Measurements from ENCODE around the gene PDE2A.

Gene PDE2A

DNA sequence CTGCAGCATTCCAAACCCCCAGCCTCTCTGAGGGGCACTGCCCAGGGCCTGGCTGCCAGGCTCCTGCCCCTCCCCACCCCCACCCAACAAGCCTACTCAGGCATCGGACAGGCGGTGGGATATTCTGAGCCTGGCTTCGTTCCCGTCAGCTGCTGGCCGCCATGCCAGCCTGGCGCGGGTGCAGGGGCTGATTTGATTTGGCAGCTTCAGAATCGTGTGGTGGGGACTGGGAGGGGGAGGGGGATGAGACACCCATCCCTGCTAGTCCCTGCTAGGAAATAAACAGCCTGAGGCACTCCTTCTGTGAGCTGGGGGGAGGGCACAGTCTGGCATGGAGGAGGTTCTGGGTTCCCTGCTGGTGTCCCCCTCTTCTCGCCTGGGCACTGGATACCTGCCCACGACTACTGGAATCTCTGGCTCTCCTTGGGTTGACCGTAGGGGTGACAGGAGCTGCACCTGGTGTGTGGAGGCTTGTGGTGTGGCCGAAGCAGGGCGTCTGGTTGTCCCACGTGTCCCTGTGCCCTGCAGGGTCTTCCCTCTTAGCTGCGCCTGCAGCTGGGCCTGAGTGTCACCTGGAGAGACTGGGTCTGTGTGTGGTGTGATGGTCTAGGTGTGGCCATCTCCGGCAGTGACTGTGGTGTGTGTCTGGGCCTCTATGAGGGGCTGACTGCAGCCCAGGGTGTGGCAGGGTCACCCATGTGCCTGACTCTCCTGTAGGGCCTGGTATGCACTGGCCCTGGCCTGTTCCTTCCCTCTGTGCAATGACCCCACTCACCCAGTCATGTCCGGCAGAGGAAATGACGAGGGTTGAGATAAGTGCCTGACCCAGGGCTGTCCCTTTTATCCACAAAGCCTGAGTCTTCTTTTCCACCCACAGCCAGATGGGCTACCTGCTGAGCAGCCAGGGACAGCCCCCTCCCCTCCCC is 42.2 kb downstream of the PDE2A start:
- Histone ChIP-seq H3K27me3 (replicated peaks; ENCODE audit: control insufficient read depth, insufficient read depth, low read length, poor library complexity, severe bottlenecking) (peaks cover 3% of the 10 kb centered on the region), H3K4me1 (ENCODE audit: control insufficient read depth, insufficient read depth, low read length, poor library complexity, severe bottlenecking) (no peaks in the 10 kb centered on the region), H3K27ac (ENCODE audit: insufficient read depth, low read length, poor library complexity, severe bottlenecking) (no peak overlapping the region), H3K4me3 (ENCODE audit: insufficient read depth, low read depth, low read length, poor library complexity, severe bottlenecking) (no peak overlapping the region), H3K9me3 (ENCODE audit: control insufficient read depth, low read length) (no peaks in the 10 kb centered on the region), H3K36me3 (ENCODE audit: control insufficient read depth, insufficient read depth, low read length) (no peaks in the 10 kb centered on the region)
- no peak for DNase-seq

DNA sequence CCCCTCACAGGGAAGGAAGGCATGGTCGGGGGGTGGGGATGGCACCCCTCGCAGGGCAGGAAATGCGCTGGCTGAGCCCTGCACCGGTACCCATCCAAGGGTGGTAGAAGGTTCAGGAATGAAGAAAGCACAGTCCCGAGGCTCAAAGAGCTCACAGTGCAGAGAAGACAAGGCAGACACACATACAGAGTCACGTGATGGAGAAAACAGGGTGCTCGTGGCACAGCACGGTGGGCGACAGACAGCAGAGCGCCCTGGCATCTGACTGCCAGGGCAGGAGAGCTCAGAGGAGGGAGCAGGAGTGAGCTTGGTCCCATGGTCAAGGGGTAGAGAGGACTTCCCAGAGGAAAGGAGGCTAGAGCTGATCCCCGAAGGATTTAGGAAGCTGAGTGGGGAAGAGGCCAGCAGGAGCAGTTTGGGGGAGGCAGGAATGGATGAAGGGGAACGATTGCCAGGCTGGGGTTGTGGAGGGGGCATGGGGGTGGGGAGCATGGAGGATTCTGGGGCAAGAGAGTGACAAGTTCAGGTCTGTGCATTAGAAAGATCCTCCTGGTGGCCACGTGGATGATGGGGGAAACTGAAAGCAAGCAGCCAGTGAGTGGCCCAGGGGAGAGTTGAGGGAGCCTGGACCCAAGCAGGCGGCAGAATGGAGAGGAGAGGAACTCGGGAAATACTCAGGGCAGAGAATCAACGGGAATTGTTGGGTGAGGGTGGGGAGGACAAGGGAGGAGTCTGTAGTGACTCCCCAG is 43.9 kb downstream of the PDE2A start:
- no peaks in the 10 kb centered on the region for H3K9me3 ChIP-seq (ENCODE audit: control insufficient read depth, low read length)
- no peak overlapping the region for H3K27ac ChIP-seq (ENCODE audit: insufficient read depth, low read length, poor library complexity, severe bottlenecking)
- DNase-seq, result no peak
- H3K36me3 ChIP-seq (ENCODE audit: control insufficient read depth, insufficient read depth, low read length), result no peaks in the 10 kb centered on the region
- no peak overlapping the region for H3K4me3 ChIP-seq (ENCODE audit: insufficient read depth, low read depth, low read length, poor library complexity, severe bottlenecking)
- H3K4me1 ChIP-seq (ENCODE audit: control insufficient read depth, insufficient read depth, low read length, poor library complexity, severe bottlenecking), result no peaks in the 10 kb centered on the region
- no peaks in the 10 kb centered on the region for H3K27me3 ChIP-seq (replicated peaks; ENCODE audit: control insufficient read depth, insufficient read depth, low read length, poor library complexity, severe bottlenecking)

DNA sequence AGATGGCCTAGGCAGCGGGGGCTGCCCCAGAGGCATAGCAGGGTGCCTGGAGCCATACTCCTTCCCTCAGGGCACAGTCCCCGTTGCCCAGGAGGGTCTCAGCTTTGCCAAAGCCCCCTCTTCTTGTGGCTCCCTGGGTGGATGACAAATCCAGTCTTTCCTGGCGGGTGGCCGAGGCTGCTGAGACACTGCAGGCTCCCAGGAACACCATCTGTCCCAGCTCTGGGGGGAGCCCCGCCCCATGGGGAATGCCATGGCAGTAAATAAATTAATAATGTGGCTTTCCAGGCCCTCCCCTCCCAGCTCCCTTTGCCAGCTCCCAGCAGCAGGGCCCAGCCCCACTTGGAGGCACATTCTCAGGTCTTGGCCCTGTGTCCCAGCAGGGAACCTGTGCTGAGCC is 45.0 kb downstream of the PDE2A start:
- Histone ChIP-seq H3K36me3 (ENCODE audit: control insufficient read depth, insufficient read depth, low read length) (no peaks in the 10 kb centered on the region), H3K4me3 (ENCODE audit: insufficient read depth, low read depth, low read length, poor library complexity, severe bottlenecking) (no peak overlapping the region), H3K27ac (ENCODE audit: insufficient read depth, low read length, poor library complexity, severe bottlenecking) (no peak overlapping the region), H3K4me1 (ENCODE audit: control insufficient read depth, insufficient read depth, low read length, poor library complexity, severe bottlenecking) (no peaks in the 10 kb centered on the region), H3K27me3 (replicated peaks; ENCODE audit: control insufficient read depth, insufficient read depth, low read length, poor library complexity, severe bottlenecking) (no peaks in the 10 kb centered on the region), H3K9me3 (ENCODE audit: control insufficient read depth, low read length) (no peaks in the 10 kb centered on the region)
- DNase-seq, result no peak

DNA sequence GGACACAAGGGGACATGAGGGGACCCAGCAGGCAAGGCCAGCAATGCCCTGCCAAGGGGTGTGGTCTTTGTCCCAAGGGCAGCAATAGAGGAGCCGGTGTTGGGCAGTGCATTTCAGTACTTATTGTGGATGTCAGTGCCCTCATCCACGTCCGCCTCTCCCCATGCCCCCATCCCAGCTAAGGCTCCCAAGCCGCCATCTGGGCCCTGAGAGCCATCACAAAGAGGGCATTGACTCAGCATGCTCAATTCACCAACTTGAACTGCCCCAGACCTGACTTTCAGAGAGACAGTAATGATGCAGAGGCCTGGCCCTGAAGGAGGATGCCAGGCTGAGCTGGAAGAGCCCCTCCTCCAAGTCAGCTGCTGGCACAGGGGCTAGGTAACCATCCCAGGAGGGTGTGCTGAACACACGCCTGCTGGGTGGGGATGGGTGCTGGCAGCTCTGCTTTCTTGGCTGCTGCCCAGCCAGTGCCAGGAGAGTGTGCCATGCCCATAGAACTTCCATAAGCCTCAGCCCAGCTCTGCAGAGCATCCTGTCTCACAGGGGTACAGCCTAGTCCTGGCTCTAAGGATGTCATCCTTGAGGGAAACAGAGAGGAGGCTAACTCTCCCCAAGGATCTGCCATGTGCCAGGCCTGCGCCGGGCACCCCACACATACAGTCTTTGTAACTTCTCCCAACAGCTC is 46.5 kb downstream of the PDE2A start:
- Histone ChIP-seq H3K9me3 (ENCODE audit: control insufficient read depth, low read length) (no peaks in the 10 kb centered on the region), H3K4me3 (ENCODE audit: insufficient read depth, low read depth, low read length, poor library complexity, severe bottlenecking) (no peak overlapping the region), H3K36me3 (ENCODE audit: control insufficient read depth, insufficient read depth, low read length) (no peaks in the 10 kb centered on the region), H3K27ac (ENCODE audit: insufficient read depth, low read length, poor library complexity, severe bottlenecking) (no peak overlapping the region), H3K27me3 (replicated peaks; ENCODE audit: control insufficient read depth, insufficient read depth, low read length, poor library complexity, severe bottlenecking) (no peaks in the 10 kb centered on the region), H3K4me1 (ENCODE audit: control insufficient read depth, insufficient read depth, low read length, poor library complexity, severe bottlenecking) (no peaks in the 10 kb centered on the region)
- no peak for DNase-seq

DNA sequence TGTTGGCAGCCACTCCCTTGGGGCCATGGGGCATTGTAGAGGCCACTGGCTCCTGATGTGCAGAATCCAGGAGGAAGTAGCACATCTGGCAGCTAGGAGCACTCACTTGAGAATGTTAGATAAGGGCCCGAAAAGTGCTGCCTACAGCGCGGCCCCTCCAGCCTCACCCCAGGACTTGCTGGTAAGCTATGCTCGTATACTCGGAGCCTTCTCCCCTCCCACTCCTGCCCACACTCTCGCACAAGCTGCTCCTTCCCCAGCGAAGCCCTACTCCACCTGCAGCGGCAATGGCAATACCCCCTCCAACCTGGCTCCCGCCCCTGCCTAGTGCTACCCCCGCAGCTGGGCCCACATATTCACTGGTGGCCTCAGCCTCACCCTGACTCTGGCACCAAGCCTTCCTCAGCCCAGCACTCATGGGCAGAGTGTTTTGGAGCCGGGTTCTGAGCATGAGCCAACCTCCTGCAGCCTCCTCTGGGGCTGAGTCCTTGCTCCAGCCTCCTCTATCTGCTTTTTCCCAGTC is 47.7 kb downstream of the PDE2A start:
- Histone ChIP-seq H3K27ac (ENCODE audit: insufficient read depth, low read length, poor library complexity, severe bottlenecking) (no peak overlapping the region), H3K9me3 (ENCODE audit: control insufficient read depth, low read length) (no peaks in the 10 kb centered on the region), H3K27me3 (replicated peaks; ENCODE audit: control insufficient read depth, insufficient read depth, low read length, poor library complexity, severe bottlenecking) (no peaks in the 10 kb centered on the region), H3K4me1 (ENCODE audit: control insufficient read depth, insufficient read depth, low read length, poor library complexity, severe bottlenecking) (no peaks in the 10 kb centered on the region), H3K36me3 (ENCODE audit: control insufficient read depth, insufficient read depth, low read length) (no peaks in the 10 kb centered on the region), H3K4me3 (ENCODE audit: insufficient read depth, low read depth, low read length, poor library complexity, severe bottlenecking) (no peak overlapping the region)
- no peak for DNase-seq

DNA sequence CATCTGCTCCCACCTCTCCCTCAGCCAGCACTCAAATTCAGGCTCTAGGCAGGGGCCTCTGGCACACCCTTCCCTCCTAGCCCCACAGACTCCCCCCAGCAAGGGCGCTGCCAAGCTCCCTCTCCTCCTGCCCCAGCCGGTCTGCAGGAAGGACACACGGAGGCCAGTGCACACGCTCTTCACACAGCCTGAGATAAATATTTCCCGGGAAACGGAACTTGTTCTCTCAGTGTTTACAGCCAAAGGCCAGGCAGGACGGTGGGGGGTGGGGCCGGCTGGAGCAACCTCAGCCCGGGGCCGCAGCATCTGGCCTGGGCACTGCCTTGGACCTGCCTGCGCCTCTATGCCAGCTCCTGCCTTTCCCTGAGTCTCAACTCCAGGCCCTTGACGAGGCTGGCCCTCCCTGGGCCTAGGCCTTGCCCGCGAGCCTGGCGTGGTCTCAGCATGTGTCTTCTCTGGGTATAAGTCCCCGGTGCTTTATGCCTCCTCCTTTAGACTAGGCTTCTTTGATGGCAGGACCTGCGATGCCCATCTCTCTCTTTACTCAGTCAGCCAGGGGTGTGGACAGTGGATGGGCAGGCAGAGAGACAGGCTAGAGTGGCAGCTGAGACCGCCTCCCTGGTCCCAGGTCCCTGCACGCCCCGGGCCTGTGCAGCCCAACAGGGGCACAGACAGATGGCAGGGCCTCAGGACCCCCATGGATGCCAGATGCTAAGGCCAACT is 48.4 kb downstream of the PDE2A start:
- no peaks in the 10 kb centered on the region for H3K36me3 ChIP-seq (ENCODE audit: control insufficient read depth, insufficient read depth, low read length)
- H3K4me1 ChIP-seq (ENCODE audit: control insufficient read depth, insufficient read depth, low read length, poor library complexity, severe bottlenecking), result peaks cover 6% of the 10 kb centered on the region
- no peaks in the 10 kb centered on the region for H3K27me3 ChIP-seq (replicated peaks; ENCODE audit: control insufficient read depth, insufficient read depth, low read length, poor library complexity, severe bottlenecking)
- DNase-seq, result no peak
- H3K27ac ChIP-seq (ENCODE audit: insufficient read depth, low read length, poor library complexity, severe bottlenecking), result no peak overlapping the region
- no peak overlapping the region for H3K4me3 ChIP-seq (ENCODE audit: insufficient read depth, low read depth, low read length, poor library complexity, severe bottlenecking)
- no peaks in the 10 kb centered on the region for H3K9me3 ChIP-seq (ENCODE audit: control insufficient read depth, low read length)

DNA sequence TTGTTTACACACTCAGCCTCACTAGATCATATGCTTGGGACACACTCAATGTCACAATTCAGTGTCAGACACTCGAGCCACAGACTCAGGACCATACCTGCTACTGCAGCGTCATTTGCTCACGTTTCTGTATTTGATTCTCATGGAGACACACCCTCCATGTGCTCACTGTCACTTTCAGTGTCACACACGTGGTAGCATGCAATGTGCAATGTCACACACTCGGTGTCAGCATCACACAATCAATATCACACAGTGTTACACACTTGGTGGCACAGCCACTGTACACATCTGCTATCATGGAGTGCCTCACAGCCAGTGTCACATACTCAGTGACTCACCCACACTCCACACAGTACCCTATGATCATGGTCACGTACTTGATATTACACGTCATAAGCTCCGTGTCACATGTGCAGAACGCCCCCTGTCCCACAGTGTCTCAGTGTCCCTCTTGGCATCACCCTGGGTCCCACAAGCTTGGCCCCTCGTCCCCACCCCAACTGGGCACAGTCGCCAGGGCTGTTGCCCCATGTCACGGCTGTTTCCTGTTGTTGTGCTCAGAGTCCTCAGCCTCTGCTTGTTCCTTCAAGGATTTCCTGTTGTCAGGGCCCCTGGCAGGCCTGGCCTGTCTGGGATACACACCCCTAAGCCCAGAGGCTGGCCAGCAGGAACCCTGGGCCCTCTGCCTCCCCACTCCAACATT is 49.6 kb downstream of the PDE2A start:
- Histone ChIP-seq H3K4me3 (ENCODE audit: insufficient read depth, low read depth, low read length, poor library complexity, severe bottlenecking) (no peak overlapping the region), H3K36me3 (ENCODE audit: control insufficient read depth, insufficient read depth, low read length) (no peaks in the 10 kb centered on the region), H3K27me3 (replicated peaks; ENCODE audit: control insufficient read depth, insufficient read depth, low read length, poor library complexity, severe bottlenecking) (no peaks in the 10 kb centered on the region), H3K9me3 (ENCODE audit: control insufficient read depth, low read length) (no peaks in the 10 kb centered on the region), H3K4me1 (ENCODE audit: control insufficient read depth, insufficient read depth, low read length, poor library complexity, severe bottlenecking) (peaks cover 15% of the 10 kb centered on the region), H3K27ac (ENCODE audit: insufficient read depth, low read length, poor library complexity, severe bottlenecking) (no peak overlapping the region)
- no peak for DNase-seq

DNA sequence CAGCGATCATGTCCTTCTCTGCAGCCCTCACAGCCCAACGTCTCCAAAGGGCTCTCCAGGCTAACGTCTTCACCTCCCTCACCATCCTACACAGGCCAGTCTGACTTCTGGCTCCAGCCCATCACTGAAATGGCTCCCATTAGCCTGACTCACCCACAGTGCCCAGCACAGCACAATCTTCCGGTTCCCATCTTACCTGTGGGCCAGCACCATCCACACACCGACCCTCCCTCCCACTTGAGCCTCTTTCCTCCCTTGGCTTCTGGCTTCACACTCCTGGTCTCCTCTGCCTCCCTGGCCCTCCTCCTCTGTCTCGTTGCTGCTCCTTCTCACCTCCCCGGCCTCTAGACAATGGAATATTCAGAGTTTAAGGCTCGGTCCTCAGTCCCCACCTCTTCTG is 51.2 kb downstream of the PDE2A start:
- H3K4me1 ChIP-seq (ENCODE audit: control insufficient read depth, insufficient read depth, low read length, poor library complexity, severe bottlenecking), result peaks cover 15% of the 10 kb centered on the region
- H3K27me3 ChIP-seq (replicated peaks; ENCODE audit: control insufficient read depth, insufficient read depth, low read length, poor library complexity, severe bottlenecking), result no peaks in the 10 kb centered on the region
- H3K9me3 ChIP-seq (ENCODE audit: control insufficient read depth, low read length), result no peaks in the 10 kb centered on the region
- no peak for DNase-seq
- H3K36me3 ChIP-seq (ENCODE audit: control insufficient read depth, insufficient read depth, low read length), result no peaks in the 10 kb centered on the region
- H3K4me3 ChIP-seq (ENCODE audit: insufficient read depth, low read depth, low read length, poor library complexity, severe bottlenecking), result no peak overlapping the region
- no peak overlapping the region for H3K27ac ChIP-seq (ENCODE audit: insufficient read depth, low read length, poor library complexity, severe bottlenecking)

DNA sequence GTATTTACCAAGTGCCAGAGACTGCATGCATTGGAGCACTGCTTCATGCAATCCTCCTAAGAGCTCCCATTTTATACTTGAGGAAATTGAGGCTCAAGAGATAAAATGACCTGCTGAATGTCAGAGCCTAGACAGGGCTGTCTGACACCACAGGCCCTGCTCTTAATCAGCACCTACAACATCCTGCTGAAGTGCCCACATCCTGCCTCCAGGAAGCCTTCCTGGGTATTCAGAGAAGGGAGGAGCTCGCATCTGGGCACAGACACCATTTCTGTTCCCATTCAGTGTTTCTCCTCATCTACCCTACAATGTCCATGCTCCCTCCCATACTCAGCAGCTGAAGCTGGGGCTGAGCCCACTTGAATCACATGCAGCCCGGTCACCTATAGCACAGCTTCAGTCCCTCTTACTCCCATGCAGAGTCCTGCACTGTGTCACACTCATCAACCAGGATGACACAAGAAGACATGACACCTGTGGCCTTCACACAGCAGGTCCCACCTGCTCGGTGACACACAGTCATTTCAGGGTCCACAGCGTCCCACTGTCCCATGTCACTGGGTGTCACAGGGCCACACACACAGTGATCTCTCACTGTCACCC is 53.1 kb downstream of the PDE2A start:
- peaks cover 15% of the 10 kb centered on the region for H3K4me1 ChIP-seq (ENCODE audit: control insufficient read depth, insufficient read depth, low read length, poor library complexity, severe bottlenecking)
- H3K4me3 ChIP-seq (ENCODE audit: insufficient read depth, low read depth, low read length, poor library complexity, severe bottlenecking), result no peak overlapping the region
- no peaks in the 10 kb centered on the region for H3K27me3 ChIP-seq (replicated peaks; ENCODE audit: control insufficient read depth, insufficient read depth, low read length, poor library complexity, severe bottlenecking)
- no peaks in the 10 kb centered on the region for H3K9me3 ChIP-seq (ENCODE audit: control insufficient read depth, low read length)
- no peak overlapping the region for H3K27ac ChIP-seq (ENCODE audit: insufficient read depth, low read length, poor library complexity, severe bottlenecking)
- DNase-seq, result no peak
- no peaks in the 10 kb centered on the region for H3K36me3 ChIP-seq (ENCODE audit: control insufficient read depth, insufficient read depth, low read length)

All from effector memory CD4-positive, alpha-beta T cell (primary cell).